A673 (cell line): ENCODE data around the gene FERMT3.

Experiments used
- CTCF ChIP-seq: fragments of 300-800, 200-600 bp; sonication (generic); conservative IDR thresholded peaks from 2 replicates; pipeline ENCODE4 v1.5.1; 2017; ENCODE audit warnings: low read depth, mild to moderate bottlenecking, antibody characterized with exemption, low read length, moderate library complexity, mixed read lengths
- EZH2 ChIP-seq: fragments of 200-600 bp; sonication (generic); IDR thresholded peaks from 2 replicates; pipeline ENCODE4 v1.6.1; 2017; ENCODE audit warnings: borderline replicate concordance, low read depth, mild to moderate bottlenecking, mixed read lengths, antibody characterized with exemption, low read length; ENCODE audit not compliant: poor library complexity, severe bottlenecking

GRCh38 chr11:64230171-64230984 is 23.9 kb downstream of the FERMT3 start, which contains the start of gene DNAJC4:
- TF ChIP-seq CTCF (no peak), EZH2 (no peak)
